ENCODE measurements around the gene GPR158. TPM values are rescaled to one million over a fixed set of nuclear protein-coding genes. Genes with fewer than 3 reads are reported as not detected.

GPR158 gene
- total RNA-seq, 2 donors from 2014 or later: 0.09 to 0.29 TPM

DNA sequence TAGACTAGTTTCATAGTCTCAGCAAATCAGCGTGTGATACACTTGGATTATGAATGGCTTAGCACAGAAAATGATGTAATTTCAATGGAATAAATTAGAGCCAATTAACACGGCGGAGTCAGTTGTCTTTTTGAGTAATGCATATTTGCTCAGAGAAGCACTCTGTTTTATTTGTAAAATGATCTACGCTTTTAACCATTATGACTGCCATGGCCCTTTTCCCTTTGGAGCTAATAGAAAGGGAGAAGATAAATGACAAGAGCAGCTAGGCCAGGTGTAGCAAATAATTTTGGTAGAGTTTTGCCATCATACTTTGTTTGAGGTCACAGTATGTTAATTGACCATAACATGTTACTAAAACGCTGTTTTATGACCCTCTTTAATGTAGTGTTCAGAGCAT lies 86.8 kb downstream of the GPR158 start:
- Histone ChIP-seq H3K27me3 (ENCODE audit: control insufficient read depth, insufficient read depth, low read length, poor library complexity, severe bottlenecking) (no peaks in the 10 kb centered on the region), H3K4me1 (ENCODE audit: control insufficient read depth, insufficient read depth, low read length) (no peaks in the 10 kb centered on the region), H3K9me3 (ENCODE audit: control insufficient read depth, low read length) (no peaks in the 10 kb centered on the region), H3K36me3 (ENCODE audit: control insufficient read depth, insufficient read depth, low read length) (no peaks in the 10 kb centered on the region), H3K27ac (ENCODE audit: low read depth, low read length) (no peak overlapping the region), H3K4me3 (ENCODE audit: low read length) (no peak overlapping the region), H3K9ac (ENCODE audit: extremely low read depth, low read length, poor library complexity, severe bottlenecking) (no peak overlapping the region)
- H3K9me3 Mint-ChIP-seq: no peaks in the 10 kb centered on the region
- WGBS, 2 experiments (ENCODE audit: insufficient coverage in 1 of 2, insufficient read length in 1 of 2): 98% methylated on average over 4 to 5 of the region's 5 CpGs
- H3K27me3 Mint-ChIP-seq (ENCODE audit: insufficient read depth): no peaks in the 10 kb centered on the region
- TF ChIP-seq, protein P1, sequence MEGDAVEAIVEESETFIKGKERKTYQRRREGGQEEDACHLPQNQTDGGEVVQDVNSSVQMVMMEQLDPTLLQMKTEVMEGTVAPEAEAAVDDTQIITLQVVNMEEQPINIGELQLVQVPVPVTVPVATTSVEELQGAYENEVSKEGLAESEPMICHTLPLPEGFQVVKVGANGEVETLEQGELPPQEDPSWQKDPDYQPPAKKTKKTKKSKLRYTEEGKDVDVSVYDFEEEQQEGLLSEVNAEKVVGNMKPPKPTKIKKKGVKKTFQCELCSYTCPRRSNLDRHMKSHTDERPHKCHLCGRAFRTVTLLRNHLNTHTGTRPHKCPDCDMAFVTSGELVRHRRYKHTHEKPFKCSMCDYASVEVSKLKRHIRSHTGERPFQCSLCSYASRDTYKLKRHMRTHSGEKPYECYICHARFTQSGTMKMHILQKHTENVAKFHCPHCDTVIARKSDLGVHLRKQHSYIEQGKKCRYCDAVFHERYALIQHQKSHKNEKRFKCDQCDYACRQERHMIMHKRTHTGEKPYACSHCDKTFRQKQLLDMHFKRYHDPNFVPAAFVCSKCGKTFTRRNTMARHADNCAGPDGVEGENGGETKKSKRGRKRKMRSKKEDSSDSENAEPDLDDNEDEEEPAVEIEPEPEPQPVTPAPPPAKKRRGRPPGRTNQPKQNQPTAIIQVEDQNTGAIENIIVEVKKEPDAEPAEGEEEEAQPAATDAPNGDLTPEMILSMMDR (conservative IDR thresholded peaks at IDR 0.05): no peak
- no peak for DNase-seq
- H3K4me1 Mint-ChIP-seq: no peaks in the 10 kb centered on the region
- no peaks in the 10 kb centered on the region for H3K36me3 Mint-ChIP-seq (ENCODE audit: low read depth)
- H3K4me3 Mint-ChIP-seq: no peak overlapping the region
- H3K27ac Mint-ChIP-seq: no peak overlapping the region

DNA sequence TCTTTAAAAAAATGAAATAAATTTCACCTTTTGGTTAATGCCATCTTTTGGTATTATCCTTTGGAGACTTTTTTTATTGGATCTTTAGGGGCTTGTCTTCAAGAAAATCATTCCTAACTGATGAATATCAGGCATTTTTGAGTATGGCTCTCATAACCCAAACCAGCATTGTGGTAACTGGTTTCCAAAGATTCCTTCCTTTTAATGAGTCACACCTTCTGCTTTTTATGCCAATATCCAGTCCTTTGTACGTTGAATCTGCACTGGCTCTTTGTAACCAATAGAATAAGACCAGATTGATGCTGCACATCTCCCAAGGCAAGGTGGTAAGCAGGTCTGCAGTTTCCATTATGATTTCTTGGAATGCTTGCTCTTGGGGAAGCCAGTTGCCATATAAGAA lies 89.1 kb downstream of the GPR158 start:
- WGBS, 2 experiments (ENCODE audit: insufficient coverage in 1 of 2, insufficient read length in 1 of 2): 78 to 85% methylated on average over 1 of the region's 1 CpG
- H3K36me3 Mint-ChIP-seq (ENCODE audit: low read depth): no peaks in the 10 kb centered on the region
- H3K27me3 Mint-ChIP-seq (ENCODE audit: insufficient read depth): no peaks in the 10 kb centered on the region

DNA sequence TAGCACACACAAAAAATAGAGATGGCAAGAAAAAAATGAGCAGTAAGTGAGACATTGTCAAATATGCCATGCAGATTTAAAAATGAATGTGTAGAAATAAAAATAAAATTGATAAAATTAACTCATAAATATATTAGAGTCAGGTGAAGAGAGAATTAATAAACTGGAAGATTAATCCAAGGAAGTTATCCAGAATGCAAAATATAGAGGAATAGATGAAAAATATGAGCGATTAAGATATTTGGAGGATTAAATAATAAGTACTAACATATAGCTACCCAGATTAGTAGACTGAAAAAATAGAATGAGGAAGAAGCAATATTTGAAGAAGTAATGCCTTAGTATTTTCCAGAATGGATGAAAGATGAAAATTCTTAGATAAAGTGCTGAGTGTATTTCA lies 103.4 kb downstream of the GPR158 start:
- H3K27ac Mint-ChIP-seq: no peak overlapping the region
- TF ChIP-seq, protein P1 (conservative IDR thresholded peaks at IDR 0.05): no peak

More for the DNA sequence above, 89.1 kb downstream of the GPR158 start:
- H3K27me3 ChIP-seq (ENCODE audit: control insufficient read depth, insufficient read depth, low read length, poor library complexity, severe bottlenecking): no peaks in the 10 kb centered on the region
- Mint-ChIP-seq H3K27ac (no peak overlapping the region), H3K9me3 (no peaks in the 10 kb centered on the region), H3K4me1 (no peaks in the 10 kb centered on the region), H3K4me3 (no peak overlapping the region)
- no peaks in the 10 kb centered on the region for H3K36me3 ChIP-seq (ENCODE audit: control insufficient read depth, insufficient read depth, low read length)
- no peak for DNase-seq
- TF ChIP-seq, protein P1 (conservative IDR thresholded peaks at IDR 0.05): no peak
- no peaks in the 10 kb centered on the region for H3K9me3 ChIP-seq (ENCODE audit: control insufficient read depth, low read length)
- no peaks in the 10 kb centered on the region for H3K4me1 ChIP-seq (ENCODE audit: control insufficient read depth, insufficient read depth, low read length)
- no peak overlapping the region for H3K9ac ChIP-seq (ENCODE audit: extremely low read depth, low read length, poor library complexity, severe bottlenecking)
- no peak overlapping the region for H3K27ac ChIP-seq (ENCODE audit: low read depth, low read length)
- no peak overlapping the region for H3K4me3 ChIP-seq (ENCODE audit: low read length)

More for the DNA sequence above, 103.4 kb downstream of the GPR158 start:
- Histone ChIP-seq H3K4me1 (ENCODE audit: control insufficient read depth, insufficient read depth, low read length) (no peaks in the 10 kb centered on the region), H3K4me3 (ENCODE audit: low read length) (no peak overlapping the region), H3K36me3 (ENCODE audit: control insufficient read depth, insufficient read depth, low read length) (no peaks in the 10 kb centered on the region), H3K9me3 (ENCODE audit: control insufficient read depth, low read length) (peaks cover 18% of the 10 kb centered on the region), H3K9ac (ENCODE audit: extremely low read depth, low read length, poor library complexity, severe bottlenecking) (no peak overlapping the region), H3K27ac (ENCODE audit: low read depth, low read length) (no peak overlapping the region), H3K27me3 (ENCODE audit: control insufficient read depth, insufficient read depth, low read length, poor library complexity, severe bottlenecking) (no peaks in the 10 kb centered on the region)
- Mint-ChIP-seq H3K4me1 (no peaks in the 10 kb centered on the region), H3K4me3 (no peak overlapping the region), H3K36me3 (ENCODE audit: low read depth) (no peaks in the 10 kb centered on the region), H3K27me3 (ENCODE audit: insufficient read depth) (no peaks in the 10 kb centered on the region), H3K9me3 (peaks cover 21% of the 10 kb centered on the region)
- no peak for DNase-seq
- WGBS, 2 experiments (ENCODE audit: insufficient coverage in 1 of 2, insufficient read length in 1 of 2): 90% methylated on average over 1 of the region's 1 CpG; no CpG with 5 or more reads in 1 of the 2 experiments
